ENCODE measurements around the gene ZNF668.
A peak's percentile ranks its signal among the peaks of the same experiment; 100 is the strongest.

ZNF668 gene

DNA sequence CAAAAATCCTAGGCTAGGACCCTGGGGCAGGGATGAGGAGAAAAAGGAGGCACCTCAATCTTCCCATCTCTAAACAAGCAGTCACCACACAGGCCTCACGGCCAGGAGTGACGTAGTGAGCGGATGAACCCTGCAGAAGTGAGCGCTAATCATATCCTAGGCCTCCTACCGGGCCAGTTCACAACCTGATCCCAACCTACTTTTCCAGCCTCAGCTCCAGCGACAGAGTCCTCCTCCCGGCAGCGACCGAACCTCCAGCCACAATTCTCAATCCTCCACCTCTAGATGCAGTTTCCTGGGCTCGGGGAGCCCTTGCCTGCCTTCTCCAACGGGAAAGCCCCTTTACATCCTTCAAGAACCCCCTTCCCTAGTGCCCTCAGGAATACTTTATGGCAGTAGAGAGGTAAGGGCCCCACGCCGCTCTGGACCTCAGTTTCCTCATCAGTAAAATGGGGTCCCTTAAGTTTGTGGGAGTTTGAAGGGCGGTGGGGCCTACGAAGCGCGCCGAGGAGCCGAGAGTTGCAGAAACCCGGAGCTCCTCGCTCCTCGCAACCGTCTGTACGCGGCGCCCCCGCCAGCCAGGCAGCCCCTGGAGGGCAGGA, 1.4 kb downstream of the ZNF668 start:
- peak overlapping the region; percentile 99 for H3K4me3 ChIP-seq (ENCODE audit: insufficient read depth, low read depth, low read length)
- peaks cover 18% of the 10 kb centered on the region for H3K36me3 ChIP-seq (ENCODE audit: control insufficient read depth, insufficient read depth, low read length)
- 1% methylated on average over 27 of the region's 27 CpGs for WGBS, 2 experiments
- H3K27ac ChIP-seq (ENCODE audit: insufficient read depth, low read depth, low read length, poor library complexity, severe bottlenecking): peak overlapping the region; percentile 94
- no peaks in the 10 kb centered on the region for H3K9me3 ChIP-seq (ENCODE audit: control insufficient read depth, low read length)
- H3K4me1 ChIP-seq (ENCODE audit: control insufficient read depth, insufficient read depth, low read length): peaks cover 14% of the 10 kb centered on the region
- no peaks in the 10 kb centered on the region for H3K27me3 ChIP-seq (ENCODE audit: control insufficient read depth, insufficient read depth, low read length, poor library complexity, severe bottlenecking)

DNA sequence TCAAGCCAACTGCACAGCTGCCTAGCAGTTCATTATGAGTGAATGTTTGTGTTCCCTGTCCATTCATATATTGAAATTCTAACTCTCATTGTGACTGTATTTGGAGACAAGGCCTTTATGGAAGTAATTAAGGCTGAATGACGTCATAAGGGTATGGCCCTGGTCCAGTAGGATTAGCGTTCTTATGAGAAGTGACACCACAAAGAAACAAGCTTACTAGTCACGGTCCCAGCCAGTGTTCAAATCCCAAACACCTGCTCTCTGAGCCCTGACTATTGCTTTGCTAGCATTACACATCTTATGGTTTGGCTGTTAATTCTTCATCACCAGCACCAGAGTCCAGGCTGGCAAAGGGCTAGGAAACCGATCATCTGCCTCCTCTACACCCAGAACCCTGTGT, 2.2 kb downstream of the ZNF668 start:
- Histone ChIP-seq H3K36me3 (ENCODE audit: control insufficient read depth, insufficient read depth, low read length) (peaks cover 10% of the 10 kb centered on the region), H3K27ac (ENCODE audit: insufficient read depth, low read depth, low read length, poor library complexity, severe bottlenecking) (no peak overlapping the region), H3K9me3 (ENCODE audit: control insufficient read depth, low read length) (no peaks in the 10 kb centered on the region), H3K4me1 (ENCODE audit: control insufficient read depth, insufficient read depth, low read length) (peaks cover 14% of the 10 kb centered on the region), H3K4me3 (ENCODE audit: insufficient read depth, low read depth, low read length) (peak overlapping the region; percentile 99), H3K27me3 (ENCODE audit: control insufficient read depth, insufficient read depth, low read length, poor library complexity, severe bottlenecking) (no peaks in the 10 kb centered on the region)
- WGBS, 2 experiments: 74 to 80% methylated on average over 4 of the region's 4 CpGs

DNA sequence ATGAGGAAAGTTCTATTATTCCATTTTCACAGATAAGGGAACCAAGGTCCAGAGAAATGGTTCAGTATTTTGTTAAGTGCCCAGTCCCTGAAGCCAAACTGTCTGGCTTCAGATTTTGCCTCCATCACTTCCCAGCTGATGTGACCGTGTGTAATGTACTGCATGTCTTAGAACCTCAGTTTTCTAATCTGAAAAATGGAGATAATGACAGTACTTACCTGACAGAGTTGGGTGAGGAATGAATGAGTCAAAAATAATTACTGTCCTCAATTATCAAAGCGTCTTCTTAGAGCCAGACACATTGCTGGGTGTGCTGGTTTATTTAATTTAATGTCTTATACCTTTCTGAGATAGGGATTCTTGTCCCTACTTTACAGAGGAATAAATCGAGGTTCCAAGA, 6.7 kb downstream of the ZNF668 start:
- Histone ChIP-seq H3K4me3 (ENCODE audit: insufficient read depth, low read depth, low read length) (no peak overlapping the region), H3K4me1 (ENCODE audit: control insufficient read depth, insufficient read depth, low read length) (peaks cover 9% of the 10 kb centered on the region), H3K9me3 (ENCODE audit: control insufficient read depth, low read length) (no peaks in the 10 kb centered on the region), H3K27me3 (ENCODE audit: control insufficient read depth, insufficient read depth, low read length, poor library complexity, severe bottlenecking) (no peaks in the 10 kb centered on the region), H3K27ac (ENCODE audit: insufficient read depth, low read depth, low read length, poor library complexity, severe bottlenecking) (no peak overlapping the region), H3K36me3 (ENCODE audit: control insufficient read depth, insufficient read depth, low read length) (peaks cover 7% of the 10 kb centered on the region)
- 90 to 95% methylated on average over 3 of the region's 3 CpGs for WGBS, 2 experiments

DNA sequence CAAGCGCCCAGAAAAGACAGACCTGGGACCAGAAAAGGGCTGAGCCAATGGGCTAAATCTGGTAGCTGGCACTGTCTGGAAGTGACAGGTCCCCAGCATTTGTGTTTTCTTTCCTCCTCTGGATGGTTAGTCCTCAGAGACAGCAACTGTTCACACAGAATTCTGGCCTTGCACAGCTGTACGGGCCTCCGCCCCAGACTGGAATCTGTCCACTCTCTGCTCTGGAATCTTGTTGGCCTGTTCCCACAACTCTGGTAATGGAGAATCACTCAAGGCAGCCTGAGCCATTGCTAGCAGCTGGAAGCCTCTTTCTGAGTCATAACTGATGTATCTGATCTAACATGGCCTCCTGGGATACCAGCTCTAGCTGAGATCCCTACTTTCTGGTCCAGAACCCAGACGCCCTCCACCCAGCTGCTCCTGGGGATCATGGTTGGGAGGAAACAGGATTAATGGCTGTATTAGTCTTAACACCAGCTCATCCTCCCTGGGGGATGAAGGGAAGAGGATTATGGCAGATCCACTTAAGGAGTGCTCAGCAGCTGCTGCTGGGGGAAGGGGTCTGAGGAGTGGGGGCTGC, 9.1 kb downstream of the ZNF668 start:
- Histone ChIP-seq H3K9me3 (ENCODE audit: control insufficient read depth, low read length) (no peaks in the 10 kb centered on the region), H3K27me3 (ENCODE audit: control insufficient read depth, insufficient read depth, low read length, poor library complexity, severe bottlenecking) (no peaks in the 10 kb centered on the region), H3K4me1 (ENCODE audit: control insufficient read depth, insufficient read depth, low read length) (no peaks in the 10 kb centered on the region), H3K36me3 (ENCODE audit: control insufficient read depth, insufficient read depth, low read length) (peaks cover 16% of the 10 kb centered on the region), H3K4me3 (ENCODE audit: insufficient read depth, low read depth, low read length) (no peak overlapping the region), H3K27ac (ENCODE audit: insufficient read depth, low read depth, low read length, poor library complexity, severe bottlenecking) (no peak overlapping the region)
- 95 to 97% methylated on average over 4 of the region's 4 CpGs for WGBS, 2 experiments

DNA sequence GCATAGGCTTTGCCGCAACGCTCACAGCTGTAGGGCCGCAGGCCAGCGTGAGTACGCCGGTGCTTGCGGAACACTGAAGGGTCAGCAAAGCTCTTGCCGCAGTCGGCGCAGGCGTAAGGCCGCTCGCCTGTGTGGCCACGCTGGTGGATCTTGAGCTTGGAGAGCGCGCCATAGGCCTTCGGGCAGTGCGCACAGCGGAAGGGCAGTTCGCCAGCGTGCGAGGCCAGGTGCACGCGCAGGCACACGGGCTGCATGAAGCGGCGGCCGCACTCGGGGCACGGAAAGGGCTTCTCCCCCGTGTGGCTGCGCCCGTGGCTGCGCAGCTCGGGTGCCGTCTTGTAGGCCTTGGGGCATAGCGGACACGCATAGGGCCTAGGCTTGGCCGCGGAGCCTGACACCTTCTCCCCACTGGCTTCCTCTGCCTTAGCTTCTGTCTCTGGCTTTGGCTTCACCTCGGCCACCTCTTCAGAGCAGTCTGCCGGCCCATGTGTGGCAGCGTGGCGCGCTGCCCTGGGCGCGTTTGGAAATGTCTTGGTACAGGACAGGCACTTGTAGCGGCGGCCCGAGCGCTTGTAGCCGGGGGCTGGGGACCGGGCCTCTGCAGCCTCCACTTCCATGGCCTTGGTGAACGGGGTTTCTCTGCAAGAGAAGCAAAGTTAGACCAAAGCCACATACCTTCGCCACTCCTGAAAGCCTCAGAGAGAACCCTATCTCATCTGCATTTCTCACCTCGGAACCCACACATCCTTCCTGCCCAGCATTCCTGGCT, 10.0 kb downstream of the ZNF668 start:
- WGBS, 2 experiments: 96% methylated on average over 56 of the region's 56 CpGs
- no peaks in the 10 kb centered on the region for H3K4me1 ChIP-seq (ENCODE audit: control insufficient read depth, insufficient read depth, low read length)
- H3K36me3 ChIP-seq (ENCODE audit: control insufficient read depth, insufficient read depth, low read length): peaks cover 16% of the 10 kb centered on the region
- no peak overlapping the region for H3K27ac ChIP-seq (ENCODE audit: insufficient read depth, low read depth, low read length, poor library complexity, severe bottlenecking)
- H3K27me3 ChIP-seq (ENCODE audit: control insufficient read depth, insufficient read depth, low read length, poor library complexity, severe bottlenecking): no peaks in the 10 kb centered on the region
- no peak overlapping the region for H3K4me3 ChIP-seq (ENCODE audit: insufficient read depth, low read depth, low read length)
- H3K9me3 ChIP-seq (ENCODE audit: control insufficient read depth, low read length): no peaks in the 10 kb centered on the region

DNA sequence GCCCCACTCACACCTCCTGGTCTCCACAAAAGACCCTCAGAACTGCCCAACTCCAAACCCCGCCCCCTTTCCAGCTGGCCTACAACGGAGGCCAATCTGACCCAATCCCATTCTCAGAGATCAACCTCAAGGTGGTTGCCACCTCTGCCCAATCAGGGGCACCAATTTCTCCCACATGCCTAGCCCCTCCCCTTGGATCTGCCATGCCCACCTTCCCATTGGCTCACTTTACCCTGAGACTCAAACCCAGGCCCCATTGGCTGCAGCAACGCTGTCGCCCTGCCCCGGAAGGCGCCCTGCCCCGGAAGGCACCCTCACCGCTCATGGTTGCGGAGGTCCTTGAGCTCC, 10.6 kb downstream of the ZNF668 start:
- H3K4me1 ChIP-seq (ENCODE audit: control insufficient read depth, insufficient read depth, low read length): no peaks in the 10 kb centered on the region
- no peak overlapping the region for H3K27ac ChIP-seq (ENCODE audit: insufficient read depth, low read depth, low read length, poor library complexity, severe bottlenecking)
- WGBS, 2 experiments: 95 to 96% methylated on average over 9 of the region's 9 CpGs
- no peak overlapping the region for H3K4me3 ChIP-seq (ENCODE audit: insufficient read depth, low read depth, low read length)
- no peaks in the 10 kb centered on the region for H3K27me3 ChIP-seq (ENCODE audit: control insufficient read depth, insufficient read depth, low read length, poor library complexity, severe bottlenecking)
- no peaks in the 10 kb centered on the region for H3K9me3 ChIP-seq (ENCODE audit: control insufficient read depth, low read length)
- H3K36me3 ChIP-seq (ENCODE audit: control insufficient read depth, insufficient read depth, low read length): peaks cover 16% of the 10 kb centered on the region

DNA sequence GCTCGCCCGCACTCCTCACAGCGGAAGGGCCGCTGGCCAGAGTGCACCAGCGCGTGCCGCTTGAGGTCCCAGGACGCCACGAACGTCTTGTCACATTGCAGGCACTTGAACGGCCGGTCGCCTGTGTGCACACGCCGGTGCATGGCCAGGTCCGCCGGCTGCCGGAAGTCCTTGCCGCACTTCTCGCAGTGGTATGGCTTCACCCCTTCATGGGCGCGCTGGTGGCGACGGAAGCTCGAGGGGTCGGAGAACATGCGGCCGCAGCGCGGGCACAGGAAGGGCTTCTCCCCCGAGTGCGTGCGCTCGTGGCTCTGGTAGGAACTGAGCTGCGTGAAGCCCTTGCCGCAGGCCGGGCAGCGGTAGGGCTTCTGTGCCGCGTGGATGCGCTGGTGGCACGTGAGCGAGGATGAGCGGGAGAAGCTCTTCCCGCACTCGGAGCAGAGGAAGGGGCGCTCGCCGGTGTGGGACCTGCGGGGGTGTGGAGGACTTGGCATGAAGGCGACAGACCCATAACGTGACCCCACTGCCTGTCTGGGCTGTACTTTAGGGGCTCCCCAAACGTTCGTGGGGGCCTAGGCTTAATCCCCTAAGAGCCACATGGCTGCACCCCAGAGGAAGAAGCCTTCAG, 12.1 kb downstream of the ZNF668 start:
- no peak overlapping the region for H3K27ac ChIP-seq (ENCODE audit: insufficient read depth, low read depth, low read length, poor library complexity, severe bottlenecking)
- WGBS, 2 experiments: 96 to 97% methylated on average over 54 of the region's 54 CpGs
- no peaks in the 10 kb centered on the region for H3K4me1 ChIP-seq (ENCODE audit: control insufficient read depth, insufficient read depth, low read length)
- peaks cover 16% of the 10 kb centered on the region for H3K36me3 ChIP-seq (ENCODE audit: control insufficient read depth, insufficient read depth, low read length)
- no peaks in the 10 kb centered on the region for H3K9me3 ChIP-seq (ENCODE audit: control insufficient read depth, low read length)
- no peaks in the 10 kb centered on the region for H3K27me3 ChIP-seq (ENCODE audit: control insufficient read depth, insufficient read depth, low read length, poor library complexity, severe bottlenecking)
- H3K4me3 ChIP-seq (ENCODE audit: insufficient read depth, low read depth, low read length): no peak overlapping the region

DNA sequence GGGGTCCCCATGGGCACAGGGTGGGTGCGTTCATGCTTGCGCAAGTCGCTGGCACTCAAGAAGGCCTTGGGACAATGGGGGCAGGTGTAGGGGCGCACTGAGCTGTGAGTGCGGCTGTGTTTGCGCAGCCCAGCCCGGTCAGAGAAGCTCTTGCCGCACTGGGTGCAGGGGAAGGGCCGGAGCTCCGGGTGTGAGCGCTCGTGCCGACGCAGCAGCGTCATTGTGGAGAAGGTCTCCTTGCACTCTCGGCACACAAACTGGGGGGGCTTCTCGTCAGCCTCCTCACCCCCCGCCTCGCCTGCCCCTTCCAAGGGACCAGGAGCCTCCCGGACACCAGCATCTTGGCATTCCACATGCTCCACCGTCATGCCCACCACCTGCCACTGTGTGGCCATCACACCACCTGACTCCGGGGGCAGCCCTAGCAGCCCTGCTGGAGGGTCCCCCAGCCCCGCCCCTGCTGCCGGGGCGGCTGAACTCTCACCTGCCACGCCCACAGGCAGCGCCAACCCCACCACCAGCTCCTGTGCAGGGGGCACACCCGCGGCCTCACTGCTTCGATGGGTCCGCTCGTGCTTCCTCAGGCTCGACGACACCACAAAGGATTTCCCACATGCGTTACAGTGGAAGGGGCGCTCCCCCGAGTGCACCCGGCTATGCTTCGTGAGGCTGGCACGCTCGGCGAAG, 12.8 kb downstream of the ZNF668 start:
- WGBS, 2 experiments: 96% methylated on average over 42 of the region's 42 CpGs
- H3K27ac ChIP-seq (ENCODE audit: insufficient read depth, low read depth, low read length, poor library complexity, severe bottlenecking): no peak overlapping the region
- no peaks in the 10 kb centered on the region for H3K4me1 ChIP-seq (ENCODE audit: control insufficient read depth, insufficient read depth, low read length)
- no peaks in the 10 kb centered on the region for H3K9me3 ChIP-seq (ENCODE audit: control insufficient read depth, low read length)
- H3K27me3 ChIP-seq (ENCODE audit: control insufficient read depth, insufficient read depth, low read length, poor library complexity, severe bottlenecking): no peaks in the 10 kb centered on the region
- no peak overlapping the region for H3K4me3 ChIP-seq (ENCODE audit: insufficient read depth, low read depth, low read length)
- peaks cover 16% of the 10 kb centered on the region for H3K36me3 ChIP-seq (ENCODE audit: control insufficient read depth, insufficient read depth, low read length)

DNA sequence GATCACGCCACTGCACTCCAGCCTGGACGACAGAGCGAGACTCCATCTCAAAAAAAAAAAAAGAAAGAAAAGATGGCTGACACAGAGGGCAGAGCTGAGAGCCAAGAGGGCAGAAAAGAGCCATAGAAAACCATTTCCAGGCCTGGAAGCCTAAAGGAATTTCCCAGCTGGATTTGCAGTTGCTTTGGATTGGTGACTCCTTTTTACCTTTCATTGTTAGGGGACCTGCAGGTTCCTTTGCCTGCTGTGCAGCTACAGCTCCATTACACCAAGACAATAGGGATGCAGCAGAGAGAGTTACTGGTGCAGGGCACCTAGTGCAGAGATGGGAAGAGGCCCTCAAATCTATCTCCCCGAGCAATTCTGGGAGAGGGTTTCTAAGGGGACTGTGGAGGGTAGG, 18.4 kb downstream of the ZNF668 start:
- WGBS, 2 experiments: 71 to 74% methylated on average over 4 of the region's 4 CpGs
- Histone ChIP-seq H3K4me1 (ENCODE audit: control insufficient read depth, insufficient read depth, low read length) (no peaks in the 10 kb centered on the region), H3K27ac (ENCODE audit: insufficient read depth, low read depth, low read length, poor library complexity, severe bottlenecking) (no peak overlapping the region), H3K4me3 (ENCODE audit: insufficient read depth, low read depth, low read length) (no peak overlapping the region), H3K9me3 (ENCODE audit: control insufficient read depth, low read length) (no peaks in the 10 kb centered on the region), H3K27me3 (ENCODE audit: control insufficient read depth, insufficient read depth, low read length, poor library complexity, severe bottlenecking) (no peaks in the 10 kb centered on the region), H3K36me3 (ENCODE audit: control insufficient read depth, insufficient read depth, low read length) (no peaks in the 10 kb centered on the region)

DNA sequence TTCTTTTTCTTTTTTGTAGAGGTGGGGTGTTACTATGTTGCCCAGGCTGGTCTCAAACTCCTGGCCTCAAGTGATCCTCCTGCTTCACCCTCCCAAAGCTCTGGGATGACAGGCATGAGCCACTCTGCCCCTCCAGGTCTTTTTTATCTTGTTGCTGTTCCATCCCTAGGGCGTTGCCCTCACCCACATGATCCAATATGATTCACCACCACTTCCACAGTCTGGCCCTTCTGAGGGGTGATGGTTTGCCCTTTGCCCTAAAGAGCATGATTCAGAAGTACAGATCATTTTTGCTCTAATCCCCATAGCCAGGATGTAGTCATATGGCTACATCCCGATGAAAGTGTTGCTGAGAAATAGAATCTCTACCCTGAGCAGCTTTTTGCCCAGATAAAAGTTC, 21.9 kb downstream of the ZNF668 start:
- Histone ChIP-seq H3K36me3 (ENCODE audit: control insufficient read depth, insufficient read depth, low read length) (no peaks in the 10 kb centered on the region), H3K27me3 (ENCODE audit: control insufficient read depth, insufficient read depth, low read length, poor library complexity, severe bottlenecking) (no peaks in the 10 kb centered on the region), H3K27ac (ENCODE audit: insufficient read depth, low read depth, low read length, poor library complexity, severe bottlenecking) (no peak overlapping the region), H3K4me3 (ENCODE audit: insufficient read depth, low read depth, low read length) (no peak overlapping the region), H3K4me1 (ENCODE audit: control insufficient read depth, insufficient read depth, low read length) (no peaks in the 10 kb centered on the region), H3K9me3 (ENCODE audit: control insufficient read depth, low read length) (no peaks in the 10 kb centered on the region)
- WGBS, 2 experiments: 81 to 91% methylated on average over 2 of the region's 2 CpGs

All from ectodermal cell (in vitro differentiated cells).